GM19324 (cell line): ENCODE measurements around the gene ADK.

ENCODE experiments used
- ATAC-seq: cut with Tn5 transposase; IDR thresholded peaks from one replicate; pipeline ENCODE4 v1.9.1; 2021; ENCODE audit warnings: mild to moderate bottlenecking, moderate library complexity; ENCODE audit not compliant: unreplicated experiment, low FRiP score

ADK gene

GRCh38 chr10:74684462-74684861, 533.4 kb downstream of the ADK start:
- ATAC-seq = no peak

GRCh38 chr10:74685564-74685963, 534.5 kb downstream of the ADK start:
- ATAC-seq = no peak

GRCh38 chr10:74690393-74690792, 539.4 kb downstream of the ADK start:
- ATAC-seq = no peak

GRCh38 chr10:74691164-74691563, 540.1 kb downstream of the ADK start:
- ATAC-seq = no peak

- no peak for ATAC-seq
These were observed 553.8 kb downstream of the ADK start for GRCh38 chr10:74704629-74705357.

- no peak for ATAC-seq
These were observed 554.4 kb downstream of the ADK start for GRCh38 chr10:74705358-74705980.

- ATAC-seq = no peak
These were observed 555.9 kb downstream of the ADK start for GRCh38 chr10:74706966-74707365.

- no peak for ATAC-seq
These were observed 557.2 kb downstream of the ADK start for GRCh38 chr10:74708246-74708645.

GRCh38 chr10:74718208-74718607, 567.2 kb downstream of the ADK start:
- ATAC-seq = no peak

GRCh38 chr10:74728225-74728624, 577.2 kb downstream of the ADK start:
- no peak for ATAC-seq

- no peak for ATAC-seq
These were observed 579.2 kb downstream of the ADK start for GRCh38 chr10:74730246-74730645.

- ATAC-seq = no peak
These were observed 582.6 kb downstream of the ADK start for GRCh38 chr10:74733612-74734011.

GRCh38 chr10:74736029-74736428, 585.0 kb downstream of the ADK start:
- no peak for ATAC-seq

GRCh38 chr10:74738052-74738451, 587.0 kb downstream of the ADK start:
- no peak for ATAC-seq

GRCh38 chr10:74738542-74738941, 587.5 kb downstream of the ADK start:
- ATAC-seq = no peak

GRCh38 chr10:74738985-74739567, 588.1 kb downstream of the ADK start:
- peak; percentile 73 for ATAC-seq

GRCh38 chr10:74743401-74743800, 592.4 kb downstream of the ADK start:
- ATAC-seq = no peak

GRCh38 chr10:74745449-74745848, 594.4 kb downstream of the ADK start:
- ATAC-seq = no peak

- no peak for ATAC-seq
These were observed 595.8 kb downstream of the ADK start for GRCh38 chr10:74746813-74747212.

GRCh38 chr10:74748468-74749031, 597.5 kb downstream of the ADK start:
- ATAC-seq = no peak

- ATAC-seq = no peak
These were observed 599.8 kb downstream of the ADK start for GRCh38 chr10:74750848-74751274.
